Neural cell (in vitro differentiated cells): ENCODE data around the gene DISP2.

Experiments
- EZH2 ChIP-seq: fragments of 200-600, 300-800 bp; shearing (Covaris generic), sonication (generic); IDR thresholded peaks from 2 replicates; pipeline ENCODE4 v1.6.1; 2014; ENCODE audit warnings: antibody characterized with exemption, low read length, borderline replicate concordance, mild to moderate bottlenecking; ENCODE audit not compliant: insufficient read depth, poor library complexity, severe bottlenecking
- TF ChIP-seq, protein P1 (sequence below): fragments of 450-650 bp; IDR thresholded peaks from 2 replicates; pipeline ENCODE4 v1.5.1; 2014; ENCODE audit warnings: antibody characterized with exemption, mild to moderate bottlenecking, moderate library complexity; ENCODE audit not compliant: poor library complexity, severe bottlenecking
- TF ChIP-seq, protein P2 (sequence below): IDR thresholded peaks from 2 replicates; pipeline ENCODE4 v1.6.1; 2012; ENCODE audit warnings: borderline replicate concordance

DNA sequence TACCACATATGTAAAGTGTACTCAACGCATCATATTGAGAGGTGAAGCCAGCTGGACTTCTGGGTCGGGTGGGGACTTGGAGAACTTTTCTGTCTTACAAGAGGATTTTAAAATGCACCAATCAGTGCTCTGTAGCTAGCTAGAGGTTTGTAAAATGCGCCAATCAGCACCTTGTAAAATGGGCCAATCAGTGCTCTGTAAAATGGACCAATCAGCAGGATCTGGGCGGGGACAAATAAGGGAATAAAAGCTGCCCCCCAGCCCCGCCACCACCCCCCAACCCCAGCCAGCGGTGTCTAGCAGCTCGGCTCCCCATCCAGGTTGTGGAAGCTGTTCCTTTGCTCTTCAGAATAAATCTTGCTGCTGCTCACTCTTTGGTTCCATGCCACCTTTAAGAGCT lies 41.4 kb downstream of the DISP2 start:
- TF ChIP-seq, protein P1, sequence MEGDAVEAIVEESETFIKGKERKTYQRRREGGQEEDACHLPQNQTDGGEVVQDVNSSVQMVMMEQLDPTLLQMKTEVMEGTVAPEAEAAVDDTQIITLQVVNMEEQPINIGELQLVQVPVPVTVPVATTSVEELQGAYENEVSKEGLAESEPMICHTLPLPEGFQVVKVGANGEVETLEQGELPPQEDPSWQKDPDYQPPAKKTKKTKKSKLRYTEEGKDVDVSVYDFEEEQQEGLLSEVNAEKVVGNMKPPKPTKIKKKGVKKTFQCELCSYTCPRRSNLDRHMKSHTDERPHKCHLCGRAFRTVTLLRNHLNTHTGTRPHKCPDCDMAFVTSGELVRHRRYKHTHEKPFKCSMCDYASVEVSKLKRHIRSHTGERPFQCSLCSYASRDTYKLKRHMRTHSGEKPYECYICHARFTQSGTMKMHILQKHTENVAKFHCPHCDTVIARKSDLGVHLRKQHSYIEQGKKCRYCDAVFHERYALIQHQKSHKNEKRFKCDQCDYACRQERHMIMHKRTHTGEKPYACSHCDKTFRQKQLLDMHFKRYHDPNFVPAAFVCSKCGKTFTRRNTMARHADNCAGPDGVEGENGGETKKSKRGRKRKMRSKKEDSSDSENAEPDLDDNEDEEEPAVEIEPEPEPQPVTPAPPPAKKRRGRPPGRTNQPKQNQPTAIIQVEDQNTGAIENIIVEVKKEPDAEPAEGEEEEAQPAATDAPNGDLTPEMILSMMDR = no peak
- no peak for TF ChIP-seq EZH2
- TF ChIP-seq, protein P2, sequence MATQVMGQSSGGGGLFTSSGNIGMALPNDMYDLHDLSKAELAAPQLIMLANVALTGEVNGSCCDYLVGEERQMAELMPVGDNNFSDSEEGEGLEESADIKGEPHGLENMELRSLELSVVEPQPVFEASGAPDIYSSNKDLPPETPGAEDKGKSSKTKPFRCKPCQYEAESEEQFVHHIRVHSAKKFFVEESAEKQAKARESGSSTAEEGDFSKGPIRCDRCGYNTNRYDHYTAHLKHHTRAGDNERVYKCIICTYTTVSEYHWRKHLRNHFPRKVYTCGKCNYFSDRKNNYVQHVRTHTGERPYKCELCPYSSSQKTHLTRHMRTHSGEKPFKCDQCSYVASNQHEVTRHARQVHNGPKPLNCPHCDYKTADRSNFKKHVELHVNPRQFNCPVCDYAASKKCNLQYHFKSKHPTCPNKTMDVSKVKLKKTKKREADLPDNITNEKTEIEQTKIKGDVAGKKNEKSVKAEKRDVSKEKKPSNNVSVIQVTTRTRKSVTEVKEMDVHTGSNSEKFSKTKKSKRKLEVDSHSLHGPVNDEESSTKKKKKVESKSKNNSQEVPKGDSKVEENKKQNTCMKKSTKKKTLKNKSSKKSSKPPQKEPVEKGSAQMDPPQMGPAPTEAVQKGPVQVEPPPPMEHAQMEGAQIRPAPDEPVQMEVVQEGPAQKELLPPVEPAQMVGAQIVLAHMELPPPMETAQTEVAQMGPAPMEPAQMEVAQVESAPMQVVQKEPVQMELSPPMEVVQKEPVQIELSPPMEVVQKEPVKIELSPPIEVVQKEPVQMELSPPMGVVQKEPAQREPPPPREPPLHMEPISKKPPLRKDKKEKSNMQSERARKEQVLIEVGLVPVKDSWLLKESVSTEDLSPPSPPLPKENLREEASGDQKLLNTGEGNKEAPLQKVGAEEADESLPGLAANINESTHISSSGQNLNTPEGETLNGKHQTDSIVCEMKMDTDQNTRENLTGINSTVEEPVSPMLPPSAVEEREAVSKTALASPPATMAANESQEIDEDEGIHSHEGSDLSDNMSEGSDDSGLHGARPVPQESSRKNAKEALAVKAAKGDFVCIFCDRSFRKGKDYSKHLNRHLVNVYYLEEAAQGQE = no peak
